Activated CD4-positive, alpha-beta T cell treated with anti-CD3 and anti-CD28 coated beads, Interleukin-2, amount 50 U/mL, for 16 hours (primary cell): ENCODE measurements around the gene TLCD1.
A peak's percentile ranks its signal among the peaks of the same experiment; 100 is the strongest.
"Not testable (repeated sequence)": the region's sequence is repeated elsewhere in the genome, so short reads cannot be mapped to it uniquely, and the experiment has no call there.

Source experiments
- DNase-seq: peaks from one replicate; pipeline ENCODE4 v3.0.0-alpha.2; 2020

TLCD1 gene

DNA sequence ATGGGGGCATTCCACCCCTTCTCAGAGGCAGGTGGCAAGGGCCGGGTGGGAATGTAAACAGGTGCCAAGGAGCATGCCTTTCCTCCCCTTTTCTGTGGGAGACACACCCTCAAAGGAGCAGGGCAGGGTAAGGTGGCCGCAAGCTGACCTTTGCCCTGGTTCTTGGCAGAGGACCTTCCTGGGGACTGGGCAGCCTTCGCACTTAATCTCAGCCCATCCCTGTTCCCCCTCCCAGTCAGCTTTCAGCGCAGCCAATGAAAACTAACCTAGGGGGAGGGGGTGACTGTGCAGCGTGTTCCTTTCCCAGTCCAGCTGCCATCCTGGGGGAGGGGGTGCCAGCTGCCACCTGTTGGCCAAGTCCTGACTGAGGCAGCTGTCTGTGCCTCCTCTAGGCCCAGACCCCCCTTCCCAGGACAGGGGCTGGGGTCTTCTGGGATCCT is 20.6 kb upstream of the TLCD1 start:
- DNase-seq = no peak

DNA sequence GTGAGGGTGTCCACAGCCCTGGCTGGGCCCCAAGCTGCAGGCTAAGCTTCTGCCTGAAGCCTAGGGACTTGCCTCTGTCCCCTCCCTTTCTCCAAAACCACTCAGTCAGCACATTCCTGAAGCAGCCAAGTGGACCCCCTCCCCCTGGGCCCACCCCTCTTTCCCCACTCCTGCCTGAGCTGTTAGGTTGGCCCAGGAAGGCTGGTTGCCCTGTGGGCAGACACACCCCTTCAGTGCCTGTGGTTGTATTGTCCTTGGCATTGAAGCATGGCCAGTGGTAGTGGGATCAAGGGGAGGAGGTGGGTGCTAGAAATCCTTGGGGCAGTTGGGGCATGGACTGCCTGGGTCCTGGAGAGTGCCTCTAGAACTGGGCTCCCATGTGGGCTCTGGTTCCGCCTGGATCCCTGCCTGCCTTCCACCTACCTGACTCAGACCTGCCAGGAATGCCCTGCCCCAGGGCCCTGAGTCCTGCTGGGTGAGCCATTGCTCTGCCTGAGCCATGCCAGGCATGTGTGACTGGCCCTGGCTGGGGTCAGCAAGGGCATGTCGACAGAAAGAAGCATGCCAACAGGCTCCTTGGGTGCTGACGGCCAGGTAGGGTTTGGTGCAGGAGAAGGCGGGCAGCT is 19.9 kb upstream of the TLCD1 start:
- DNase-seq = no peak

DNA sequence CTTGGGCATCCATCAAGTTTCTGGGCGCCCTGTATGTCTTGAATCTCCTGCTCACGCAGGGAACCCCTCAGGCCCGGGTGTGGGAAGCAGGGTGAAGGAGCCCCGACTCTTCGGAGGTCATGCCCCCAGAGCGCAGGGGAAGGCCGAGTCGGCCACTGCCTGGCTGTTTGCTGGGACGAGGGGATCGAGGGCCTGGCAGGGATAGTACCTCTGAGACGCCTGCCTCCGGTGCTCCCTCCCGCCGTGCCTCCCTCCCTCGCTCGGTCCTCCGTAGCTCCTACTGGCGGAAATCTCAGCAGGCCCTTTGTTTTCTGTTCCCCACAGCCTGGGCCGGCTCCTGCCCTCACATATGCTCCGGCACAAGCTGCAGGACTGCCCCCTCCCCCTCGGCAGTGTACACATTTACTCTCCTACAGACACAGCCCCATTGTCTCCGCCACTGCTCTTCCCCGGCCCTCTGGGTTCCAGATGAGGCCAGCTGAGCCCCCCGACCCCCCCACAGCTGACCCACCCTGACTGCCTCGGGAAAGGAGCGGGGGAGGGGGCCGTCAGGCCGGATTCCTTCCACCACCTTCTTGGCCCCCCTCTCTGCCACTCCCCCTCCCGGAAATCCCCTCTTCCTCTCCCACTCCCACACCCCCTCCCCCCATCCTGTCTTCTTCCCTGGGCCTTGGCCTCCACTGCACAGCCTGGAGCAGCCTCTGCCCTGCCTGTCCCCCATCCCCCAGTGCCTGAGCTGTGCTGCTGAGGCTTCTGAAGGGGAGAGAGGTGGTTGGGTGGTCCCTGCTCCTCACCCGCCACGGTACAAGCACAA is 19.1 kb upstream of the TLCD1 start:
- no peak for DNase-seq

DNA sequence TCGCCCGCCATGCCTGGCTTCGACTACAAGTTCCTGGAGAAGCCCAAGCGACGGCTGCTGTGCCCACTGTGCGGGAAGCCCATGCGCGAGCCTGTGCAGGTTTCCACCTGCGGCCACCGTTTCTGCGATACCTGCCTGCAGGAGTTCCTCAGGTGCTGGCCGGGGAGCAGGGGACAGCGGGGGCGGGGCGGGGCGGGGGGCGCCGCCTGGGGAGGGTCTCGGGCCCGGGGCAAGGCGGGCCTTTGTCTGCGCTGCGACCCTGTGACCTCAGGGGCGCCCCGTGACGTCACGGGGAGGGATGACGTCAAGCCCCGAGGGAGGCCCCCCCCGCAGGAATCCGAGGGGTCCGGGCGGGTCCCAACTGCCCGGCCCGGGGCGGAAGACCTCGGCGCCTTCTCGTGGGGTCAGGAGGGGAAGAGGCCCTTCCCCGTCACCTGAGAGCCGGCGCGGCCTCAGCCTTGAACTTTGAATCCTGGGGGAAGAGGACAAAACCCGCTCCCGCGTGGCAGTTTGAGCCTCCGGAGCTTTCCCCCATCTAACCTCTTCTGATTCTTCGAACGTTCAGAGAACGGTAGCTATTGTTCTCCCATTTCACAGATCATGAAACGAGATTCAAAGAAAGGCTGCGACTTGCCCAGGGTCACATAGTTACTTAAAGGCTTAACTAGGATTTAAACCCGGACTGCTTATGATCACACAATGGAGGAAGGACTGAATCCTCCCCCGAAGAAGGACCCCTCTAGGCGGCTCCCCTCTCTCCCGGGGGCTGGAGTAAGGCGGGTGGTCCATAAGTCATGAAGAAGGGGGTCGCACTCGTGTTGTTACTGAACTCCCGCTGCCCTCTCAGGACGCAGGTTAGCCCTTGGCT is 18.3 kb upstream of the TLCD1 start:
- DNase-seq = peak; percentile 70

DNA sequence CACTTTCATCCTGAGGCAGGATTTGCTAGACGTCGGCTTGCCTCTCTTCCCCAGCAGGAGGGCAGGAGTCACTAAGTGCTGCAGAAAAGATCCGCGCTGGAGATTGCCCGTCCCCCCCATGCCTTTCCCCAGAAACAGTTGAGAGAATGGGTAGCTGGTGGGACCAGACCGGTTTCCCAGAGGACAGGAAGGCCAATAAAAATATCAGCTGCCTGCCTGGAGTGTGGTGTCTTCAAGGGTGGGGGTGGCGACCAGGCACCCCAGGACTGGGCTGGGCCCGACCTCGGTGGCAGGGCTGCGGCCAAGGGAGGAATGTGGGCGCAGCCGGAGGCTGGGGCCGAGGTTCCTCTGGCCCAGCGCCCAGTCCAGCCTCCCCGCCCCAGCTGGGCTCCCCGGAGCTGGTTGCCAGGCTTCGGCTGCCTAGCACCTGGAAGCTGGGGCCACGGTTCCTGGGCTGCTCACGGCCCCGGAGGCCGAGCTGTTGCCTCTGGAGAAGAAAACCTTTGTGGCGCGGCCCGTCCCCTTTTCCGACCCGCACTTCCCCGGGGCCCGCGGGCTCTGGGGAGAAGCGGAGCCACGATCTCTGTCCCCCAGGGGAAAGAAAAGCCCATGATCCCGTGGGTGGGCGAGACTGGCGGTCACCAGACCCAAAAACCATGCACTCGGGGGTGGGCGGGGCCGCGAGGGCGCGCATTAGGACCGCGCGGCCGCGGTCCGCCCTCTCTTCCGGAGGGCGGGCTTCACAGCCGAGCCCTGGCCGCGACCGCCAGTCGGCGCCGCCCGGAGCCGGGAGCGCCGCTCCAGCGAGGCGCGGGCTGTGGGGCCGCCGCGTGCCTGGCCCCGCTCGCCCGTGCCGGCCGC is 17.4 kb upstream of the TLCD1 start, which contains the start of gene TRAF4:
TRAF4 (plus strand) TSS at position 769 of the 861 bp plus-strand sequence. CDS start 102 bp downstream, outside the sequence.
- peak; percentile 77 for DNase-seq

DNA sequence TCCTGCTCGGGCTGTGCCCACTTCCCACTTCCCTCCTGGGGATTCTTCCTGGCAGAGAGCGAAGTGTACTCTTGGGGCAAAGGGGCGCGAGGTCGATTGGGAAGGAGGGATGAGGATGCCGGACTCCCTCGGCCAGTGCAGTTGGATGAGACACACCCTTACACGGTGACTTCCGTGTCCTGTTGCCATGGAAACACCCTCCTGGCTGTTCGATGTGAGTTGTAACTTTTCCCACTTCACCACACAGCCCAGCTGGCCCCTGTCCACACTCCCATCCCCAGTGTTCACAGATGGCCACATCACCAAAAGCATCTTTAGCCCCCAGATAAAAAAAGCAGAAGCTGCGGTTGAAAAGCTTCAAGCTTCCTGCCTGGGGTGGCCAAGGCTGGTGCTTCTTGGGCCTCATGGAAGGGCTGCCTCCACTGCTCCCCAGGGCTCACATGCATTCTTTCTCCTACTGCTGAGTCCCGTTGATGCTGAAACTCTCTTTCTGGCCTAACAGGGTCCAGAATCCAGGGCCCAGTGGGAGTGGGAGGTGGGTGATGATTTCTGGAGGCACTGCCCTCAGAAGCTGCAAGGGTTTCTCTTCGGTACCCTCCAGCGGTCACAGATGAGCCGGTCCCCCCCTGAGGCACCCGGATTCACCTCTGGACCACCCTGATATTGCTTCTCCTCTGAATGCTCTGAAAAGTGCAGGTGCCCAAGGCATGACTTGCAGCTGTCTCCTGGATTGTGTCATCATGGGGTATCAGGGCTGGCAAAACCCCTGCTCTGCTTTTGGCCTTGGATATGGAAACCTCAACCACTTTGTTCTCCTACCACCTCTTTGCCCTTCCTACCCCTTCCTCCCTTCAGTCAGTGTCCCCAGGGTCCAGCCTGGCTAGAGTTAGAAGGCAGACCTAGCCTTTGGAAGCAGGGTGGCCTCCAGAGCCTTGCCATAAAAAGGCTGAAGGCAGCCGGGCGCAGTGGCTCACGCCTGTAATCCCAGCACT is 15.6 kb upstream of the TLCD1 start:
- DNase-seq = no peak

DNA sequence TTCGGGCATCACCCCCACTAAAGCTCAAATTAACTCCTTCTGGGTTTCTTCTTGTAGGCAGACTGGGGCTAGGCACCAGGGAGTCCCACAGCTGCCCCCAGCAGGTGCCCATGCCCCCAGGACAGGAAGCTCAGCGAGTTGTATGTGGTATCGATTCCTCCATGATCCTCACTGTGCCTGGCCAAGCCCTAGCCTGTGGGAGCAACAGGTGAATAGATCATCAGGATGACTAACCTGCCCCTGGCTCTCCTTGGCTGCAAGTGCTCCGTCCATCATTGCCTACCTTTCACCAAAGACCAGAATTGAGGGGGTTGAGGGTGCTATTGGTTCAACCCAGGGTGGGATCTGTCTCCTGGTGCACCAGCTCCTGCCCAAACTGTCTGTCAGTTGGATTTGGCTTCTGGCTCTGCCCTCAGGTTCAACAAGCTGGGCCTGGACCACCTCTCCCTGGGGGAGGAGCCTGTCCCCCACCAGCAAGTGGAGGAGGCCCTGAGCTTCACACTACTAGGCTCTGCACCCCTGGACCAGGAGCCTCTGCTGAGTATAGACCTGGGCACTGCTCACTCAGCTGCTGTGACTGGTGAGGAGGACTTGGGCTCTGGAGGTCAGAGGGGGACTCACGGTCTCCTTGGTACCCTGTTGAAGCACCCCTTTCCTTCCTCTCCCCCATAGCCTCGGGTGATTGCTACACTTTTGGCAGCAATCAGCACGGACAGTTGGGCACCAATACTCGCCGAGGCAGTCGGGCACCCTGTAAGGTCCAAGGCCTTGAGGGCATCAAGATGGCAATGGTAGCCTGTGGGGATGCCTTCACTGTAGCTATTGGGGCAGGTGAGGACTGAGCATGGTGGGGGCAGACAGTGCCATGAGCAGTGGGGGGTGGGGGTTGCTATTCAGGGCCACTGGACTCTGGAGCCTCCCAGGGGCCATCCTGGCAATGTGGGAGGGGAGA is 14.6 kb upstream of the TLCD1 start:
- DNase-seq = no peak

DNA sequence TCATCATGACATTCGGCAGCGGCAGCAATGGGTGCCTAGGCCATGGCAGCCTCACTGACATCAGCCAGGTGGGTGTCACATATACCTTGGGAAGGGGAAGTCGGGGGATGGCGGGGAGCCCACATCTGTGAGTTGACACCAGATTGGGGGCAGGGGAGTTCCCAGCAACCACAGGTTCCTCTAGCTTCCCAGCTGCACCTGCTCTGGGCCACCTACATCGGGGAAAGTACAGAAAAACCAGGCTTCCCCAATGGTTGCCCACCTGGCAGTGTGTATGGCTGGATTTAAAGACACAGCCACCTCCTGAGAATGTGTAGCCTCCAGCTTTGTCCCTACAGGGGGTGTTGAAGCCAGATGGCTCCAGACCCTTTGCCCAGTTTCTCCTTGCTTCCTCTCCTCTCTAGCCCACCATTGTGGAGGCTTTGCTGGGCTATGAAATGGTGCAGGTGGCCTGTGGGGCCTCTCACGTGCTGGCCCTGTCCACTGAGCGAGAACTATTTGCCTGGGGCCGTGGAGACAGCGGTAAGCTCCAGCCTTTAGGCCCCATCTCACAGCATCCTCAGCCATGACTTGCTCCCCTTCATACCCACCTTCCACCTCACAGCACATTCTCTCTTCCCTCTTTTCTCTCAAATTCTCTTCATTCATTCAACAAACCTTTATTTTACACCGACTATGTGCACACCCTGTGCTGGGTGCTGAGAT is 12.8 kb upstream of the TLCD1 start:
- DNase-seq = no peak

DNA sequence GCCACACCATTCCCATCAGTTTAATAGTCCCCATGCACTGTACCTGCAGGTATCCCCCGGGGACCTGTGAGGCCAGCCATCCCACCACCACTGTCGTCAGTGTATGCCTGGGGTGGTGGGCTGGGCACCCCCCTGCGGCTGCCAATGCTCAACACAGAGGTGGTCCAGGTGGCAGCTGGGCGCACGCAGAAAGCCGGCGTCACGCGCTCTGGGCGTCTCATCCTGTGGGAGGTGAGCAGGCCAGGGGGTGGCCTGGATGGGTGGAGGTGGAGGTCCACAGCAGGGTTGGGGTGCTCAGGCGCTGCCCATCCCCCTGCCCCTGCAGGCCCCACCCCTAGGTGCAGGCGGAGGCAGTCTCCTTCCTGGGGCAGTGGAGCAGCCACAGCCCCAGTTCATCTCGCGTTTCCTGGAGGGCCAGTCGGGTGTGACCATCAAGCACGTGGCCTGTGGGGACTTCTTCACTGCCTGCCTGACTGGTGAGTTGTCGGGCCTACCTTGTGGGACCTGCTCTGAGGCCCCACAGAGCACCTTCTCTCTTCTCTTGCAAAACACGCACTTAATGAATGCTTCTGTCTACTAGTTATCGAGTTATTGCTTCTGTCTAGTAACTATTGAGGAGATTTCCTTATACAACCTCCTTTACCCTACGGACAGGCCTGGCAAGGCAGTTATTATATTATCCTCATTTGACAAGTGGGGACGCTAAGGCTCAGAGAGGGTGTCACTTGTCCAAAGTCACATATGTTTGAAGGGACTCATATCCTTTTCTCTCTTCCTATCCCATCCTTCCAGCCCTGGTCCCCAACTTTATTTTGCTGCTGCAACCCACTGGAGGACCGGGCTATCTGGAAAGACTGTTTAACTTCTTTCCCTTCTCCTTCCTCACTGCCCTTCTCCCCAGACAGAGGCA is 12.0 kb upstream of the TLCD1 start:
- no peak for DNase-seq

DNA sequence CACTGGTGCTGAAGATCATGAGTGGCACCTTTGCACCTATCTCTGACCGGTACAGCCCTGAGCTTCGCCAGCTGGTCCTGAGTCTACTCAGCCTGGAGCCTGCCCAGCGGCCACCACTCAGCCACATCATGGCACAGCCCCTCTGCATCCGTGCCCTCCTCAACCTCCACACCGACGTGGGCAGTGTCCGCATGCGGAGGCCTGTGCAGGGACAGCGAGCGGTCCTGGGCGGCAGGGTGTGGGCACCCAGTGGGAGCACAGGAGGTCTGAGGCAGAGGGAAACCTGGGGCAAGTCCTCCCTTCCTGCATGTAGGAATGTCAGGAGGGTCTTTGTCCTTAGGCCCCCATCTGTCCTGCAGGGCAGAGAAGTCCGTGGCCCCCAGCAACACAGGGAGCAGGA is 11.3 kb upstream of the TLCD1 start:
- DNase-seq = no peak

DNA sequence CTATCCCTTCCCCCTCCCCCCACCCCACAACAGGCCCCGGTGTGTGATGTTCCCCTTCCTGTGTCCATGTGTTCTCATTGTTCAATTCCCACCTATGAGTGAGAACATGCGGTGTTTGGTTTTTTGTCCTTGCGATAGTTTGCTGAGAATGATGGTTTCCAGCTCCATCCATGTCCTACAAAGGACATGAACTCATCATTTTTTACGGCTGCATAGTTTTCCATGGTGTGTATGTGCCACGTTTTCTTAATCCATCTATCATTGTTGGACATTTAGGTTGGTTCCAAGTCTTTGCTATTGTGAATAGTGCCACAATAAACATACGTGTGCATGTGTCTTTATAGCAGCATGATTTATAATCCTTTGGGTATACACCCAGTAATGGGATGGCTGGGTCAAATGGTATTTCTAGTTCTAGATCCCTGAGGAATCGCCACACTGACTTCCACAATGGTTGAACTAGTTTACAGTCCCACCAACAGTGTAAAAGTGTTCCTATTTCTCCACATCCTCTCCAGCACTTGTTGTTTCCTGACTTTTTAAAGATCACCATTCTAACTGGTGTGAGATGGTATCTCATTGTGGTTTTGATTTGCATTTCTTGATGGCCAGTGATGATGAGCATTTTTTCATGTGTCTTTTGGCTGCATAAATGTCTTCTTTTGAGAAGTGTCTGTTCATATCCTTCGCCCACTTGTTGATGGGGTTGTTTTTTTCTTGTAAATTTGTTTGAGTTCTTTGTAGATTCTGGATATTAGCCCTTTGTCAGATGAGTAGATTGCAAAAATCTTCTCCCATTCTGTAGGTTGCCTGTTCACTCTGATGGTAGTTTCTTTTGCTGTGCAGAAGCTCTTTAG is 10.1 kb upstream of the TLCD1 start:
- DNase-seq = not testable (repeated sequence)

DNA sequence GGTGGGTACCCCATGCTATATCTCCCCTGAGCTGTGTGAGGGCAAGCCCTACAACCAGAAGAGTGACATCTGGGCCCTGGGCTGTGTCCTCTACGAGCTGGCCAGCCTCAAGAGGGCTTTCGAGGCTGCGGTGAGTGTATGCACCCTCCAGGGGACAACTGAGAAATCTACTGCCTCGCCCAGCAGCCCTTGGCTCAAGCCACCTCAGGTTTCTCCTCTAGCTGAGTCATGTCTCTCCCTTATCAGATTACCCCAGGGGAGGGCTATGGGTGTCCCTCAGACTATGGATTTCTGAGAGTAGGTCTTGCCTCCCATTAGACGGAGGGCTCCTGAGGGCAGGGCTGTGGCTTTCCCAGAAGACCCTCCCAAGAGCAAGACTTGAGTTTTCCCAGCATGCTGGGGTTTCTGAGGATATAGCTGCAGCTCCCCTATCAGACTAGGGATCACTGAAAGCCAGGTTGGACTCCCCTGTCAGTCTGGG is 9.2 kb upstream of the TLCD1 start:
- no peak for DNase-seq

DNA sequence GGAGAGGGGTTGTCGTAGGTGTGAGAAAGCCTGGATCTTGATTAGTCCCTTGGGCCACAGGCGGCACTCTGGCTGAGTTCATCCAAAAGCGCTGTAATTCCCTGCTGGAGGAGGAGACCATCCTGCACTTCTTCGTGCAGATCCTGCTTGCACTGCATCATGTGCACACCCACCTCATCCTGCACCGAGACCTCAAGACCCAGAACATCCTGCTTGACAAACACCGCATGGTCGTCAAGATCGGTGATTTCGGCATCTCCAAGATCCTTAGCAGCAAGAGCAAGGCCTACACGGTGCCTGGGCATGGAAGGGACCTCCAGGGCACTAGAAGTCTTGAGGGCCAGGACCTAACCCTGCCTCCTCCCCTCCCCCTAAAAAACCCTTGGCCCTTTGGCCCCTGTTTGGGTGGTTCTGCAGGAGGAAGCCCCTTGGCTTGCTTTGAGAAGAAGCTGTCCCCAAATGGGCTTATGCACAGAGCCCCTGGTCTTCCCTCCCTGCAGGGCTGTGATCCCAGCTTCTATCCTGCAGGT is 8.7 kb upstream of the TLCD1 start:
- DNase-seq = no peak

DNA sequence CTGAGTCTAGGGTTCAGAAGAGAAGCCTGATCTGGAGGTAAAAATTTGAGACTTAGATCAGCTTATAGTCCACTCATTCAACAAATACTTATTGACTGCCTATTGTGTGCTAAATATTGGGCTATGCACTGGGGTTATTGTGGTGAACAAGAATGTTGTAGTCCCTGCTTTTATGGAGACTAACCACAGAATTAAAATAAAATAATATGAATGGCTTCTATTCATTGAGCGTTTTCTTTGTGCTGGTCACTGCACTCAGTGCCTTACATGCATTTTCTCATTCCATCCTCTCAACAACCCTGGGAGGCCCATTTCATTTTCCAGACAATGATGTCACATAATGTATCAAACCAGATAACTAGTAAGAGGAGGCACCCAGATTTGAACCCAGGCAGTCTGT is 7.3 kb upstream of the TLCD1 start:
- no peak for DNase-seq

DNA sequence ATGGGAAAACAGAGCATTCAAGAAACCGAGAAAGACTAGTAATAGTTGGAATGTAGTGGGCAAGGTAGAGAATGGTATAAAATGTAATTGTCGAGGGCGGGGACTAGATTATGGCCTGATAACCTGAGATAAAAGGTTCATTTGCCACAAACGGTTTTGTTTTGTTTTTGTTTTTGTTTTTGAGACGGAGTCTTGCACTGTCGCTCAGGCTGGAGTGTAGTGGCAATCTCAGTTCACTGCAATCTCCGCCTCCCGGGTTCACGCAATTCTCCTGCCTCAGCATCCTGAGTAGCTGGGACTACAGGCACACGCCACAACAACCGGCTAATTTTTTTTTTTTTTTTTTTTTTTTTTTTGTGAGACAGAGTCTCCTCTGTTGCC is 3.9 kb upstream of the TLCD1 start:
- no peak for DNase-seq

DNA sequence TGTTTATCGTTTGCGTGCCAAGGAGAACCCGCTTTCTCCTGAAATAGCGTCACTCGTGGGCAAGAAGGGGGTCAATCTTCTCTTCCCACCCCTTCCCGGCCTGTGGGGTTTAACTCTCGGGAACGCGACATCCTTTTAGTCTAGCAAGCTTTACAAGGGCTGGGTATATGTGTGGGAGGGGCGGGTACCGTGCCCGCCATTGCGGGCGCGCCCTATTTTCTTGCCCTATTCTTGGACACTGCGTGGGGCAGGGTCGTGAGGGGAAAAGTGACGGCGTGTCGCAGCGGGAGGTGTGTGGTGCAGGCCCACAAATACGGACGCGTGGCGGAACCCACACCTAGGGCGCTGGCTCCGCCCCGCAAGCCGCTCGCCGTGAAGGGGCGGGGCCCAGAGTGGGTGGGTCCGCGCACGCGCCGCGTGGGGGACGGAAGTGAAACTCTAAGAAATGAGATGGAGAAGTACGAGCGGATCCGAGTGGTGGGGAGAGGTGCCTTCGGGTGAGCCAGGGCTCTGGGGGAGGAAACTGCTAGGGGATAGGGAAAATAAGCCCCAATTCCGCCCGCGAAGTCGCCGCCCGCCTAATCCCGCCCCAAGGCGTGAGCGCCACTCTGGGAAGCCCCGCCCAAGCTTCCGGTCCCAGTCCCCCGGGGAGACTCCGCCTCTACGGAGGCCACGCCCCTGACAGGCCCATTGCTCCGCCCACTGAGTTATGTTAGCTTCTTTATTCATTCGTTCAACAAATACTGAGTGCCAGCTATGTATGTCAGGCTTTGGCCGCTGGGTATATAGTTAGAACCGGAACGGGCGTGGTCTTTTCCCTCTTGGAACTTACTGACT is 2.5 kb upstream of the TLCD1 start, which contains the start of gene NEK8:
NEK8 (plus strand) TSS at position 425 of the 837 bp plus-strand sequence; CDS start at position 451, 26 bp downstream.
- DNase-seq = peak; percentile 97
